Activated effector memory CD4-positive, alpha-beta T cell treated with Interleukin-2 at 50 U/mL for 16 hours (primary cell): Measurements from ENCODE around the gene FANCD2.
A peak's percentile ranks its signal among the peaks of the same experiment; 100 is the strongest.
"Not testable (repeated sequence)": the region's sequence is repeated elsewhere in the genome, so short reads cannot be mapped to it uniquely, and the experiment has no call there.

ENCODE experiments used
- DNase-seq: peaks from one replicate; pipeline ENCODE4 v3.0.0-alpha.2; 2020

Gene FANCD2

GRCh38 chr3:10115326-10116137 lies 89.3 kb downstream of the FANCD2 start, which contains the start of gene BRK1:
BRK1 (plus strand) TSS chr3:10115675; CDS start chr3:10115702, 27 bp downstream.
- DNase-seq: peak; percentile 89

- DNase-seq: no peak
Measured at GRCh38 chr3:10116138-10116460, 89.9 kb downstream of the FANCD2 start.

GRCh38 chr3:10116928-10117327 lies 90.7 kb downstream of the FANCD2 start:
- no peak for DNase-seq

- DNase-seq: no peak
Measured at GRCh38 chr3:10119376-10119775, 93.1 kb downstream of the FANCD2 start.

GRCh38 chr3:10121064-10121463 lies 94.8 kb downstream of the FANCD2 start:
- no peak for DNase-seq

GRCh38 chr3:10122724-10123123 lies 96.5 kb downstream of the FANCD2 start:
- no peak for DNase-seq

- DNase-seq: not testable (repeated sequence)
Measured at GRCh38 chr3:10135872-10136271, 109.6 kb downstream of the FANCD2 start.

- DNase-seq: no peak
Measured at GRCh38 chr3:10136426-10137005, 110.3 kb downstream of the FANCD2 start.

- no peak for DNase-seq
Measured at GRCh38 chr3:10137178-10137577, 110.9 kb downstream of the FANCD2 start.

- no peak for DNase-seq
Measured at GRCh38 chr3:10140996-10141546, 114.8 kb downstream of the FANCD2 start.

- DNase-seq: no peak
Measured at GRCh38 chr3:10142707-10143560, 116.7 kb downstream of the FANCD2 start.

GRCh38 chr3:10145685-10146084 lies 119.4 kb downstream of the FANCD2 start:
- DNase-seq: no peak

GRCh38 chr3:10149226-10149625 lies 123.0 kb downstream of the FANCD2 start:
- DNase-seq: no peak

GRCh38 chr3:10150987-10151386 lies 124.8 kb downstream of the FANCD2 start:
- no peak for DNase-seq
